Transverse colon (tissue), 4 donors: ENCODE results near the gene TSPAN9.

ENCODE experiments used
- POLR2A ChIP-seq: fragments of 450-650 bp; IDR thresholded peaks from one replicate; pipeline ENCODE4 v1.6.1; 2016; ENCODE audit warnings: antibody characterized with exemption, mild to moderate bottlenecking, moderate library complexity
- POLR2AphosphoS5 ChIP-seq, 3 donors: sonication (generic); formaldehyde crosslinking; IDR thresholded peaks; one replicate each; pipeline ENCODE4 v1.6.1; 2016; ENCODE audit warnings: antibody characterized with exemption in 3 of 3
- TF ChIP-seq, protein P1 (sequence below), 5 experiments: fragments of 200-600 bp in 3 of 5; fragments of 450-650 bp in 2 of 5; sonication (generic) in 3 of 5; IDR thresholded peaks; 1 replicate in 2 of 5; 2 replicates in 3 of 5; pipeline ENCODE4 v1.5.1; 2016 to 2017; ENCODE audit warnings: antibody characterized with exemption in 5 of 5, inconsistent platforms in 3 of 5, mild to moderate bottlenecking in 2 of 5, moderate library complexity in 1 of 5

- TF ChIP-seq POLR2A (no peak), POLR2AphosphoS5 (IDR thresholded peaks at IDR 0.05) (no peak)
- TF ChIP-seq, protein P1, sequence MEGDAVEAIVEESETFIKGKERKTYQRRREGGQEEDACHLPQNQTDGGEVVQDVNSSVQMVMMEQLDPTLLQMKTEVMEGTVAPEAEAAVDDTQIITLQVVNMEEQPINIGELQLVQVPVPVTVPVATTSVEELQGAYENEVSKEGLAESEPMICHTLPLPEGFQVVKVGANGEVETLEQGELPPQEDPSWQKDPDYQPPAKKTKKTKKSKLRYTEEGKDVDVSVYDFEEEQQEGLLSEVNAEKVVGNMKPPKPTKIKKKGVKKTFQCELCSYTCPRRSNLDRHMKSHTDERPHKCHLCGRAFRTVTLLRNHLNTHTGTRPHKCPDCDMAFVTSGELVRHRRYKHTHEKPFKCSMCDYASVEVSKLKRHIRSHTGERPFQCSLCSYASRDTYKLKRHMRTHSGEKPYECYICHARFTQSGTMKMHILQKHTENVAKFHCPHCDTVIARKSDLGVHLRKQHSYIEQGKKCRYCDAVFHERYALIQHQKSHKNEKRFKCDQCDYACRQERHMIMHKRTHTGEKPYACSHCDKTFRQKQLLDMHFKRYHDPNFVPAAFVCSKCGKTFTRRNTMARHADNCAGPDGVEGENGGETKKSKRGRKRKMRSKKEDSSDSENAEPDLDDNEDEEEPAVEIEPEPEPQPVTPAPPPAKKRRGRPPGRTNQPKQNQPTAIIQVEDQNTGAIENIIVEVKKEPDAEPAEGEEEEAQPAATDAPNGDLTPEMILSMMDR (IDR thresholded peaks at IDR 0.05), result no peak
Measured at GRCh38 chr12:3186546-3187215, 109.5 kb downstream of the TSPAN9 start.
